ENCODE data around the gene RAB3A. TPM values are rescaled to one million over a fixed set of nuclear protein-coding genes. Genes with fewer than 3 reads are reported as not detected.

Gene RAB3A
- total RNA-seq, 2 donors from 2014 or later, result 2.5 to 6.0 TPM

GRCh38 chr19:18191640-18192062 lies 12.2 kb downstream of the RAB3A start:
- 33% methylated on average over 5 of the region's 5 CpGs for WGBS
- no peak for DNase-seq (ENCODE audit: low spot score)
- H3K27ac ChIP-seq, result peak overlapping the region; percentile 93 to 96

GRCh38 chr19:18190278-18190677 lies 13.6 kb downstream of the RAB3A start:
- Histone ChIP-seq H3K9me3 (no peaks in the 10 kb centered on the region), H3K27me3 (replicated peaks; ENCODE audit: insufficient read depth) (no peaks in the 10 kb centered on the region), H3K4me3 (no peak overlapping the region), H3K27ac (no peak overlapping the region), H3K4me1 (replicated peaks) (peaks cover 6% of the 10 kb centered on the region), H3K36me3 (no peaks in the 10 kb centered on the region)
- no peak for TF ChIP-seq CTCF (IDR thresholded peaks at IDR 0.05)
- TF ChIP-seq POLR2A (IDR thresholded peaks at IDR 0.05), result no peak
- no peak for TF ChIP-seq POLR2AphosphoS5 (IDR thresholded peaks at IDR 0.05)
- intact Hi-C loops (cut with DNase I), result loop anchor here (5.0 kb wide), 1 partner anchor 62 kb away; no protein-coding TSS in a partner anchor
- DNase-seq (ENCODE audit: low spot score), result no peak
- 86% methylated on average over 4 of the region's 4 CpGs for WGBS

More at GRCh38 chr19:18191640-18192062, 12.2 kb downstream of the RAB3A start:
- H3K9me3 ChIP-seq, result no peaks in the 10 kb centered on the region
- TF ChIP-seq POLR2AphosphoS5 (IDR thresholded peaks at IDR 0.05) (peak; percentile 53), POLR2A (IDR thresholded peaks at IDR 0.05) (no peak)
- H3K4me1 ChIP-seq (replicated peaks), result peaks cover 6% of the 10 kb centered on the region
- no peaks in the 10 kb centered on the region for H3K36me3 ChIP-seq
- no peaks in the 10 kb centered on the region for H3K27me3 ChIP-seq (replicated peaks; ENCODE audit: insufficient read depth)
- H3K4me3 ChIP-seq, result peak overlapping the region; percentile 39 to 44
- intact Hi-C loops (cut with DNase I), result loop anchor here (5.0 kb wide), 1 partner anchor 61 kb away; no protein-coding TSS in a partner anchor

GRCh38 chr19:18185538-18185937 lies 18.3 kb downstream of the RAB3A start:
- H3K27ac ChIP-seq, result no peak overlapping the region
- H3K27me3 ChIP-seq (replicated peaks; ENCODE audit: insufficient read depth), result no peaks in the 10 kb centered on the region
- no peaks in the 10 kb centered on the region for H3K9me3 ChIP-seq
- WGBS, result 76% methylated on average over 6 of the region's 6 CpGs
- intact Hi-C loops (cut with DNase I), result no loop called here
- H3K4me1 ChIP-seq (replicated peaks), result no peaks in the 10 kb centered on the region
- no peak for TF ChIP-seq POLR2A (IDR thresholded peaks at IDR 0.05)
- no peak for TF ChIP-seq POLR2AphosphoS5 (IDR thresholded peaks at IDR 0.05)
- TF ChIP-seq CTCF (IDR thresholded peaks at IDR 0.05), result no peak
- no peak for DNase-seq (ENCODE audit: low spot score)
- H3K36me3 ChIP-seq, result no peaks in the 10 kb centered on the region
- no peak overlapping the region for H3K4me3 ChIP-seq

GRCh38 chr19:18183529-18183928 lies 20.3 kb downstream of the RAB3A start:
- no peaks in the 10 kb centered on the region for H3K4me1 ChIP-seq (replicated peaks)
- no peaks in the 10 kb centered on the region for H3K27me3 ChIP-seq (replicated peaks; ENCODE audit: insufficient read depth)
- H3K27ac ChIP-seq, result no peak overlapping the region
- no peaks in the 10 kb centered on the region for H3K36me3 ChIP-seq
- DNase-seq (ENCODE audit: low spot score), result no peak
- TF ChIP-seq CTCF (IDR thresholded peaks at IDR 0.05), result no peak
- peak; percentile 79 for TF ChIP-seq POLR2AphosphoS5 (IDR thresholded peaks at IDR 0.05)
- no peak for TF ChIP-seq POLR2A (IDR thresholded peaks at IDR 0.05)
- H3K9me3 ChIP-seq, result no peaks in the 10 kb centered on the region
- intact Hi-C loops (cut with DNase I), result no loop called here
- H3K4me3 ChIP-seq, result no peak overlapping the region

GRCh38 chr19:18179957-18180356 lies 23.9 kb downstream of the RAB3A start:
- no peak overlapping the region for H3K4me3 ChIP-seq
- H3K27me3 ChIP-seq (replicated peaks; ENCODE audit: insufficient read depth), result no peaks in the 10 kb centered on the region
- TF ChIP-seq POLR2A (IDR thresholded peaks at IDR 0.05) (no peak), CTCF (IDR thresholded peaks at IDR 0.05) (no peak), POLR2AphosphoS5 (IDR thresholded peaks at IDR 0.05) (no peak)
- H3K27ac ChIP-seq, result no peak overlapping the region
- intact Hi-C loops (cut with DNase I), result no loop called here
- no peaks in the 10 kb centered on the region for H3K9me3 ChIP-seq
- 91% methylated on average over 5 of the region's 5 CpGs for WGBS
- no peak for DNase-seq (ENCODE audit: low spot score)
- H3K36me3 ChIP-seq, result no peaks in the 10 kb centered on the region
- H3K4me1 ChIP-seq (replicated peaks), result no peaks in the 10 kb centered on the region

Data from prostate gland (tissue), 2 donors.